Activated T-helper 1 cell treated with Interleukin-2 at 50 U/mL for 16 hours (primary cell): ENCODE measurements around the gene ARL8A.
A peak's percentile ranks its signal among the peaks of the same experiment; 100 is the strongest.
"Not testable (repeated sequence)": the region's sequence is repeated elsewhere in the genome, so short reads cannot be mapped to it uniquely, and the experiment has no call there.

Experiments
- DNase-seq: peaks from one replicate; pipeline ENCODE4 v3.0.0-alpha.2; 2020; ENCODE audit warnings: low read depth

Gene ARL8A

GRCh38 chr1:202144402-202145067 lies at the start of gene ARL8A:
Gene ARL8A (minus strand): TSS chr1:202144737. CDS start chr1:202144572, 165 bp downstream.
- peak; percentile 53 for DNase-seq

DNA sequence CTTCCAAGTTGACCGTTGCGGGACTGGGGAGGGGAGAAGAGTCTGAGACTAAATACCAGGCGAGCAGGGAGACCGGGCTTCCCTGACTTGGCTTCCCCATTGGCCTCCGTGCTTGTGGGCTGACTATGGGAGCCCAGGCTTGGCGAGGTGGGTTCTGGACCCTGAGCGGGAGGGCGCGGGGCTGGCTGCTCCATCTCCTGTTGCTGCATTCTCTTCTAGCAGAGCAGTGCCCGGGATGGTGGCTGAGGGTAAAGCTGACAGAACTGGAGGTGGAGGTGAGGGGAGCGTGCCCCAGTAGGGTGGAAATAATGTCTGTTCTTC lies 49.8 kb upstream of the ARL8A start:
- DNase-seq, result no peak

DNA sequence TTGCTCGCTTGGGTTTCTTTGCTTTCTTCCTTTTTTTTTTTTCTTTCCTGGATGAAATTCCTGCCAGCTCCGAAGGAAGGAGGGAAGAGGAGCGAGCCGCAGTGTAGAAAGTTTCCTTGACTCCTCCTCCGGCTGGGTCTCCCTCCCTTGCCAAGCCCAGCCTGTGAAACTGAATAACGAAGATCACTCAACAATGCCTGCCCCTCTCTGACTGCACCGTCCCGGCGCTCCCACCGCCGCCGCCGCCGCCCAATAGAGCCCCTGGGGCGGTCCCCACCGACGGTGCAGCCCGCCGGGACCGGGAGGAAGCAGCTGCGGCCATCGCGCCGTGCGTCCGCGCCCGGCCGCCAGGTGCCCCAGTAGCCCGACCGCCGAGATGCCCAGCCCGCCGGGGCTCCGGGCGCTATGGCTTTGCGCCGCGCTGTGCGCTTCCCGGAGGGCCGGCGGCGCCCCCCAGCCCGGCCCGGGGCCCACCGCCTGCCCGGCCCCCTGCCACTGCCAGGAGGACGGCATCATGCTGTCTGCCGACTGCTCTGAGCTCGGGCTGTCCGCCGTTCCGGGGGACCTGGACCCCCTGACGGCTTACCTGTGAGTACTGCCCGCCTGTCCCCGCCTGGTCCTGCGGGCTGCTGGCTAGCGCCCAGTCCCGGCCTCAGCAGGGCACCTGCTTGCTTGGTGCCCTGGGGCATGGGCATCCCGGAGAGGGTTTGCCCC lies 49.2 kb upstream of the ARL8A start, which contains the start of gene LGR6:
Gene LGR6 (plus strand): TSS at position 186 of the 714 bp plus-strand sequence. CDS start 191 bp downstream, at position 377.
- no peak for DNase-seq

DNA sequence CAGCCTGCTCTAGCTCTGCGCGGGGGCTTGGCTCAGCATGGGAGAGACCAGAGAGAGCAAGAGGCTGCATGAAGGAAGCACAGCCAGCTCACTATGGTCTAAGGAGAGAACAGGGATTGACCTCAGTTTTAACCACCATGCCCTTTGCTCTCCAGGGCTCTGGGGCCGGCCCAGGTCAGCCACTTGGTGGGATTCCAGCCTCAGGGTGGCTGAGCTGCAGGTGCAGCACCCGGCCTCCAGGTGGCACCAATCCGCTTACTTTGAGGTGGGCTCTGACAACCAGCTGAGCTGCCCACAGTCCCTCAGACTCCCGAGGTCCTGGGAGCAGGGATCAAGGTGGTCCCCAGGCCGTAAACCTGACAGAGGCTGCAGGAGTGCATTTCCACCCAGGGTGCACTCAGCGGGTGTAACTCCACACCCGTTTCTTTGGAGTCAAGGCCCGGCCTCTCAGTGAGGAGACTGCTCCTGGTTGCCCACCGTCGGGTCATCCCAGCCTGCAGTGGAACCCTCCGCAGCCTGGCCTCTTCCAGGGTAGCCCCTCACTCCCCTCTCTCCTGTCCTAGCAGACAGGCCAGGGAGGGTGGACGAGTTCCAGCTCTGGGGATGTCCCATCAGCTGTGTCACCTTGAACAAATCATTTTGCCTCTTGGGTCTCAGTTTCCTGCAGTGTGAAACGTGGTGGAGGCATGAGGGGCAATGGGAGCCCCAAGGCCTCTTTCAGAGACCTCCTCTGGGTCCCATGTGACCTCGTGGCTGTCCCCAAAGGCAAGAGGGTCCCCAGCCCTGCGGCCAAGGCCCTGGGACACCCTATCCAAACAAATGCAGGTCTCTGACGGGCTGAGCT lies 48.5 kb upstream of the ARL8A start:
- peak; percentile 19 for DNase-seq

DNA sequence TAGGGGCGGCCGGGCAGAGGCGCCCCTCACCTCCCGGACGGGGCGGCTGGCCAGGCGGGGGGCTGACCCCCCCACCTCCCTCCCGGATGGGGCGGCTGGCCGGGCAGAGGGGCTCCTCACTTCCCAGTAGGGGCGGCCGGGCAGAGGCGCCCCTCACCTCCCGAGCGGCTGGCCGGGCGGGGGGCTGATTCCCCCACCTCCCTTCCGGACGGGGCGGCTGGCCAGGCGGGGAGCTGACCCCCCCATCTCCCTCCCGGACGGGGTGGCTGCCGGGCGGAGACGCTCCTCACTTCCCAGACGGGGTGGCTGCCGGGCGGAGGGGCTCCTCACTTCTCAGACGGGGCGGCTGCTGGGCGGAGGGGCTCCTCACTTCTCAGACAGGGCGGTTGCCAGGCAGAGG lies 46.9 kb upstream of the ARL8A start:
- not testable (repeated sequence) for DNase-seq

DNA sequence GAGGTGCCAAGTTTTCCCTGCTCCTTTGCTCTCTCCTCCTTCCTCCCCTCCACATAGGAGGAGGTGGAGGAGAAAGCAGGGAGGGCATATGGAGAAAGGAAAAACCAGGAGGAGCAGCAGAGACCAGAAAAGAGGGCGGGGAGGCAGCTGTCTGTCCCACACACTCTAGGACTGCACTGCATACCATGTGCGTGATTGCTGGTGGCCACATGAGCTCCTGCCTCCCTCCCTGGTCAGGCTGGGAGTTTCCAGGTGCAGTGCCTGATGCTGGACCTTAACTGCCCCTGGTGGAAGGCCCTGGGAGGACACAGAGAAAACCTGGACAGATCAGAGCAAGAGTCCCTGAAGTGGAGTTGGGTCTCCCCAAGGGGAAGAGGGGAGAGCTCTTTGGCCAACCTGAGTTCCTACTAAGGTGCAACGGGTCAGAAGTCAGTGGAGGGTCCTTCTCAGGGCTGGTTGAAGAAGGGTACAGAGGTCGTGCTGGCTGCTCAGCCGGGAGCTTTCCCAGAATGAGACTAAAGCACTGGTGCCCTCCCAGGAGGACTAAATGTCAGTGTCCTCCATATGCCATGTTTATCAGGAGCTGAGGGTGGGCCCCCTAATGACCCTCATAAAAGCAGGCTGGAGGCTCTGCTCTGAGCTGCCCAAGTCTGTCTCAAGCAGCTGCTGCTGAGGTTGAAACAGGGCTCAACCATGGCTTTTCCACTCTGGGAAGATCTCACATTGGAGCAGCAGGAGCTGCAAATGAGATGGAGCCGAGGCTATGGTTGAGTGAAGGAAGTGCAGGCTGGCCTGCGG lies 45.6 kb upstream of the ARL8A start:
- DNase-seq, result no peak

DNA sequence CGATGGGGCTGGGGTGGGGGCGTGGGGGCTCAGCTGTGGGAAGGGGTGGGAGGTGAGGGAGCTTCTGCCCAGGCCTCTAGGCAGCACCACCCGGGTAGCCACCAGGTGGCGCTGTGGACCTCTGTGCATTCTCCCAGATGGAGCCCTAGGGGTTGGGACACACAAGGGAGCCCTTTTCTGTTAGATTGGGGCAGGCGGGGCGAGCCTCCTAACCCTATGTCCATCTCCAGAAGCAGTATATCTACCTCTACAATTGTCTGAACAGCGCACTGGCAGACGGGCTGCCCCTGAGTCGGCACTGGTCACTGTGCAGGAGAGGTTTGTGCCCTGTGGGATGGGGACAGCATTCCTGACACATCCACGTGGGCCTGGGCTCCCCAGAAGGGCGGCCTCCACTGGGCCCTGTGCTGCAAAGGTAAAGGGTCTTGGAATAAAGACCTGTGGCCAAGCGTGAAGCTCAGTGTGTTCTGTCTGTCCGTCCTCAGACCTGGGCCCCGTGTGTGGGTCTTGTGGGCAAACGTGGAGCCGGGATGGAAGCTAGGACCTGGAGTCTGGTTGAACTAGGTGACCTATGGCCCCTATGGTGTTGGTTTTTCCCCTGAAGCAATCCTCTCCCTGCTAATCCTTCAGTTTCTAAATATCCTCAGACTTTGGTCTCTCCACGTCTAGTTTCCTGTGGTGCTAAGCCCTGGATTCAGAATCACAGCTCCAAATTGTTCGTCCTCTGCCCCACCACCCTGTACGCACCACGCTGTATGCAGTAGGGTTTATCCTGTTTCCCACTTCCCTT lies 44.7 kb upstream of the ARL8A start:
- peak; percentile 64 for DNase-seq

DNA sequence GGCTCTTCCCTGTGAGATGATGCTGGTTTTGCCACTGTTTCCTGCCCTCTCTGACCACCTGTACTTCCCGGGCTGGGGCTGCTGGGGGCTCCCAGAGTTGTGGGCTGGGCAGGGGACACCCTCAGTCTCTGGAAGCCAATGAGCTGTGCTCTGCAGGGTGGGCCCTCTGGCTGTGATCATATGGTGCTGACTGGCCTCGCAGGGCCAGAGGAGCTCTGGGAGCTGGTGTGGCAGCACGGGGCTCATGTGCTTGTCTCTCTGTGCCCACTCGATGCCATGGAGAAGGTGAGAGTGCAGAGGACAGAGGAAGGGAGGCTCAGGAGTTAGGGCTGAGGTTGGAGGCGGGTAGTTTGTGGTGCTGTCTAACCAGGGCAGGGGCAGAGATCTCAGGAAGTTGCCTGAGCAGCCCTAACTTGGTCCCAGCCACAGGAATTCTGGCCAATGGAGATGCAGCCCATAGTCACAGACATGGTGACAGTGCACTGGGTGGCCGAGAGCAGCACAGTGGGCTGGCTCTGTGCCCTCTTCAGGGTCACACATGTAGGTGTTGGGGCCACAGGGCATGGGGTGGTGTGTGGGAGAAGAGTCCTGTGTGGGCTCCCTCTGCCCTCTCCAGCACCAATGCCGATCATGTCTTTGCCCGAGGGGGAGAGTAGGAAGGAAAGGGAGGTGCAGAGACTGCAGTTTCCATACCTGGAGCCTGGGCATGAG lies 43.3 kb upstream of the ARL8A start:
- no peak for DNase-seq

- no peak for DNase-seq
These were observed 42.6 kb upstream of the ARL8A start for GRCh38 chr1:202187041-202187671.

DNA sequence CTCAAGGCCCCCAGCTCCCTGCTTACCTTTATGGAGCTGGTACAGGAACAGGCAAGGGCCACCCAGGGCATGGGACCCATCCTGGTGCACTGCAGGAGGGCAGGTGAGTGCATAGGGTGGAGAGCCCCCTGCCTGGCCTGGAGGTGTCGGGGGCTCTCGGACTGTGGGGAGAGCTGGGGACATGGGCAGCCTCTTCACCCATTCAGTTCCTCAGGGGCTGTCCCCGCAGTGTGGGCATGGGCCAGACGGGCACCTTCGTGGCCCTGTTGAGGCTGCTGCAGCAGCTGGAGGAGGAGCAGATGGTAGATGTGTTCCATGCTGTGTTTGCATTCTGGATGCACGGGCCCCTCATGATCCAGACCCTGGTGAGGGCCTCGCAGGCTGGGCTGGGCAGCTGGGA lies 41.8 kb upstream of the ARL8A start:
- no peak for DNase-seq

DNA sequence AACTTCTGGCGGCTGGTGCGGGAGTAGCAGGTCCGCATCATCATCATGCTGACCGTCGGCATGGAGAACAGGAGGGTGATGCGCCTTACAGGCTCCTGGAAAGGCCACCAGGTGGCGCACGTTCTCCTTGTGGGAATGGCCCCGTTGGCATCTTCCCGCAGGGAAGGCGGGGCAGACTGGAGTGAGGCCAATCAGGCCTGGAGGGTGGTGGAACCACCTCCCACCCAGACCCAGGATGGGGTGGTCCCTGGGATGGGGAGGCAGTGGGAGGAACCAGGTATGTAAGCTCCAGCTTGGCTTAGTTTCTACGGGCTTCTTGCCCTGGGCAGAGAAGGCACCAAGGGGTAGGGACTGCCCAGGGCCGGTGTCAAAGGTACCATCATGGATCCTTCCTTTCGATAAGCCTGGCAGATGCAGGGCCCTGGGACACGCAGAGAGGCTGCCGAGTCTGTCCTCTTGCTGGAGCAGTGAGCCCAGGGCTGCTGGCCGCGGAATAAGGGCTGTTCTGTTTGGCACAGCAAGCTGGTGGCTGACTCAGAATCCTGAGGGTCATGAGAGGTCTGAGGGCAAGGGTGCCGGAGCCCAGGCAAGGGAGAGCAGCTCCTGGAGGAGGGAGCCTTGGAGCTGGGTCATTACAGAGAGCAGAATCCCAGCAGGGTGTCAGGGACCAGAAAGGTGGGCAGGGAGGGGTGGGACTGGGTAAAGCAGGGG lies 40.4 kb upstream of the ARL8A start:
- peak; percentile 39 for DNase-seq

DNA sequence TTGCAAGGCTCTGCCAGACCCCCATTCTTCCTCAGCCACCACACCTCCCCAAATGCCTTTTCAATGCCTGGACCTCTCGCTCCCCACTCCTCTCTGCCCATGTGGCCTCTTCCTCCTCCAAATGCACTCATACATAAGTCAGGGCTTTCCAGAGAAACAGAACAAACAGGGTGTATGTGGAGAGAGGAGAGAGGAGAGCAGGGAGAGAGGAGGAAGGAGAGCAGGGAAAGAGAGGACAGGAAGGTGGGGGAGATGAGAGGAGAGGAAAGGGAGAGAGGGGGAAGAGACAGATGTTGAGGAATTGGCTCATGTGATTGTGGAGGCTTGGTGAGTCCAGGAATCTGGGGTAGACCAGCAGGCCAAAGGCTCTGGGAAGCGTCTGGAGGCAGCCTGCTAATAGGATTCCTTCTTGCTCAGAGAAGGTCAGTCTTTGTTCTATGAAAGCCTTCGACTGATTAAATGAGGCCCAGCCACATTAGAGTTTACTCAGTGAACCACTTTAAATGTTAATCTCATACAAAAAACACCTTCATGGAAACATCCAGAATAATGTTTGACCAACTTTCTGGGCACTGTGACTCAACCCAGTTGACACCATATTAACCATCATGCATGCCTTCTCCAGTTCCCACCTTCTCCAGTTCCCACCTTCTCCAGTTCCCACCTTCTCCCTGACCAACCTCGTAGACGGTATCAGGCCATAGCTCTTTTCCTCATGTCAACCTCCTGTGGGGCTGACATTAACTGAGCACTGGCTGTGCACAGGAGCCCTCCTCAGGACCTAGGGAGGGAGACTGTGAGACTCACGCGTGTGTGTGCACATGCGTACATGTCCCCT lies 37.7 kb upstream of the ARL8A start:
- no peak for DNase-seq

DNA sequence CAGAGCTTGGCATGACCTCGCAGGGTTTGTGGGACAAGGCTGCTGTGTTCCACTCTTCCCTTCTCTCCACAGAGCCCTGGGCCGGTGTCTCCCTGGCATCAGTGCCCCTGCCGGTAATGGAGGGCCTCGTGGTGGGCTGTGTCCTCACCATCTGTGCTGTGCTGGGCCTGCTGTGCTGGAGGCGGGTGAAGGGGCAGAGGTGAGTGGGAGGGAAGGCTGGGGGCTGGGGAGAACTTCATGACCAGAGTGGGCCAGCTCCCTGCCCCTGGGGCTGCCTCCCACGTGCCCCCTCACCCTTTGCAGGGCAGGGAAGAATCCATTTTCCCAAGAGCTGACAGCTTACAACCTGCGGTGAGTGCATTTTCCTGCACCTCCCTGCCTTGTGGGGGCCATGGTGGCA lies 37.0 kb upstream of the ARL8A start:
- no peak for DNase-seq

DNA sequence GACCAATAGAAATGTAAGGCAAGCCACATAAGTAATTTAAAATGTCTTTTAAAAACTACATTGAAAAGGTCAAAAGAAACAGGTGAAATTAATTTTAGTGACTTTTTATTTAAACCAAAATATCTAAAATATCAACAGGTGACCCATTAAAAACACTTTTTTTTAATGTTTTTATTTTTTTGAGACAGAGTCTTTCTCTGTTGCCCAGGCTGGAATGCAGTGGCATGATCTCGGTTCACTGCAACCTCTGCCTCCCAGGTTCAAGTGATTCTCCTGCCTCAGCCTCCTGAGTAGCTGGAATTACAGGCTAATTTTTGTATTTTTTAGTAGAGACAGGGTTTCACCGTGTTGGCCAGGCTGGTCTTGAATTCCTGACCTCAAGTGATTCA lies 36.2 kb upstream of the ARL8A start:
- not testable (repeated sequence) for DNase-seq

GRCh38 chr1:202179828-202180750 lies 35.6 kb upstream of the ARL8A start:
- DNase-seq, result no peak

GRCh38 chr1:202176949-202177927 lies 32.7 kb upstream of the ARL8A start:
- no peak for DNase-seq
